Activated CD4-positive, alpha-beta T cell treated with anti-CD3 and anti-CD28 coated beads for 48 hours (primary cell): ENCODE results near the gene MMRN1.

ENCODE experiments used
- DNase-seq: peaks from one replicate; pipeline ENCODE4 v3.0.0-alpha.2; 2020

Gene MMRN1

DNA sequence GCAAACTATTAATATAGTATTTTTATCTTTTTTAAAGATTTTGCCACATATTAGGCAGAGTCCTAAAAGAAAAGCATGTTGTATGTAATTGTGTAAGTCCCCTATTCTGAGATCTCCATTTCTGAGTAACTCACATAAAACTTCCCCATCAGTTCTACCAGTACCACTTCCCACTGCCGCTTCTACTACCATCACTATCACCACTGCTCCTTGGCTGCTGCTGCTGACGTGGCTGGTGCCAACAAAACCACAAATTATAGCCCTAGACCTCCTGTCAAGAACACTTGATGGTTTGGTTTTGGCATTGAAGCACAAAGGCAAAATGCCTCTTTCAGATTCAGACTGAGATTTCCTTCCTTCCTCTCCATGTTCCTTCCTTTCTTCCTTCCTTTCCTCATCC lies 106.4 kb downstream of the MMRN1 start:
- no peak for DNase-seq

GRCh38 chr4:90002441-90003062 lies 107.9 kb downstream of the MMRN1 start:
- DNase-seq = no peak
